Suprapubic skin (tissue), 4 donors: ENCODE data around the gene POLG2.

Experiments
- EP300 ChIP-seq: sonication (generic); formaldehyde crosslinking; IDR thresholded peaks from one replicate; pipeline ENCODE4 v1.6.1; 2017; ENCODE audit warnings: antibody characterized with exemption
- POLR2A ChIP-seq, 2 donors: fragments of 450-650 bp; IDR thresholded peaks; one replicate each; pipeline ENCODE4 v1.6.1; 2017; ENCODE audit warnings: antibody characterized with exemption in 2 of 2, mild to moderate bottlenecking in 2 of 2, moderate library complexity in 2 of 2
- POLR2AphosphoS5 ChIP-seq, 3 donors: sonication (generic); formaldehyde crosslinking; IDR thresholded peaks; one replicate each; pipeline ENCODE4 v1.6.1; 2017; ENCODE audit warnings: antibody characterized with exemption in 3 of 3
- TF ChIP-seq, protein P1 (sequence below), 2 donors: fragments of 200-600 bp in 1 of 2; fragments of 450-650 bp in 1 of 2; sonication (generic) in 1 of 2; IDR thresholded peaks; one replicate each; pipeline ENCODE4 v1.5.1; 2016 to 2019; ENCODE audit warnings: antibody characterized with exemption in 2 of 2, mild to moderate bottlenecking in 1 of 2, moderate library complexity in 1 of 2

DNA sequence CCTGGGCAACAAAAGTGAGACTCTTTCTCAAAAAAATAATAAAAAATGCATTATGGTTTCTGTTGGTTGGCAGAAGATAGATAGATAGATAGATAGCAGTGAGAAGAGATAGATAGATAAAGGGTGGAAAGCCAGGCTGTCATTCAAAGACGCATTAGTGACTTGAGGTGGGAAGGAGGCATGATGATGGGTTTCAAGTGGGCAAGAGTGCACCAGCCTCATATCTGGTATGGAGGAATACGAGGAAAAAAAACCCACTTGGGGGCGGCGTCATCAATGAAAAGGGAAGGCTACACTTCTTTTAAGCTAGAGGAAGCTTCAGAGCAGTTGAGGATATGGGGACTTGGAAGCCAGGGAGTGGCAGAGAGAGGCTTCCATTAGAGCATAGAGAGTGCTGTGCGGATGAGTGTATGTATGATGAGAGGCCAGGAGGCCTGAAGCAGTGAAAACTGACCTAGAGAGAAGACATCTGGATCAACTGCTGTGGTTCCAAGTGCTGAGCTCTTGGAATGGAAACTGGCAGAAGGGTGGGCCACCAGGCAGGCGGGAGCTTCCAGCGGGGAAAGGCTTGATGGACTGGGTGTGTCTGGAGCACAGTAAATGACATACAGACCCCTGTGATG is 41.8 kb upstream of the POLG2 start:
- TF ChIP-seq, protein P1, sequence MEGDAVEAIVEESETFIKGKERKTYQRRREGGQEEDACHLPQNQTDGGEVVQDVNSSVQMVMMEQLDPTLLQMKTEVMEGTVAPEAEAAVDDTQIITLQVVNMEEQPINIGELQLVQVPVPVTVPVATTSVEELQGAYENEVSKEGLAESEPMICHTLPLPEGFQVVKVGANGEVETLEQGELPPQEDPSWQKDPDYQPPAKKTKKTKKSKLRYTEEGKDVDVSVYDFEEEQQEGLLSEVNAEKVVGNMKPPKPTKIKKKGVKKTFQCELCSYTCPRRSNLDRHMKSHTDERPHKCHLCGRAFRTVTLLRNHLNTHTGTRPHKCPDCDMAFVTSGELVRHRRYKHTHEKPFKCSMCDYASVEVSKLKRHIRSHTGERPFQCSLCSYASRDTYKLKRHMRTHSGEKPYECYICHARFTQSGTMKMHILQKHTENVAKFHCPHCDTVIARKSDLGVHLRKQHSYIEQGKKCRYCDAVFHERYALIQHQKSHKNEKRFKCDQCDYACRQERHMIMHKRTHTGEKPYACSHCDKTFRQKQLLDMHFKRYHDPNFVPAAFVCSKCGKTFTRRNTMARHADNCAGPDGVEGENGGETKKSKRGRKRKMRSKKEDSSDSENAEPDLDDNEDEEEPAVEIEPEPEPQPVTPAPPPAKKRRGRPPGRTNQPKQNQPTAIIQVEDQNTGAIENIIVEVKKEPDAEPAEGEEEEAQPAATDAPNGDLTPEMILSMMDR (IDR thresholded peaks at IDR 0.05): no peak
- TF ChIP-seq POLR2A (IDR thresholded peaks at IDR 0.05): no peak
- no peak for TF ChIP-seq EP300
- TF ChIP-seq POLR2AphosphoS5 (IDR thresholded peaks at IDR 0.05): no peak
